T-helper 1 cell treated with Interleukin-12 subunit alpha and Interleukin-12 subunit beta and Interleukin-4 antibody, amounts not matched to agents 30 μg/mL and 1 μg/mL, for 36 hours (primary cell): ENCODE measurements around the gene IL6R.
"Not testable (repeated sequence)": the region's sequence is repeated elsewhere in the genome, so short reads cannot be mapped to it uniquely, and the experiment has no call there.

ENCODE experiments used
- H3K27ac Mint-ChIP-seq: one replicate; pipeline ENCODE4 v1.8.0; 2021; ENCODE audit warnings: mild to moderate bottlenecking, mixed read lengths
- H3K27me3 Mint-ChIP-seq: one replicate; pipeline ENCODE4 v1.8.0; 2021; ENCODE audit warnings: low read depth, mixed read lengths
- H3K36me3 Mint-ChIP-seq: one replicate; pipeline ENCODE4 v1.8.0; 2021; ENCODE audit warnings: low read depth, mixed read lengths
- H3K4me1 Mint-ChIP-seq: one replicate; pipeline ENCODE4 v1.8.0; 2021; ENCODE audit warnings: low read depth, mixed read lengths
- H3K4me3 Mint-ChIP-seq: one replicate; pipeline ENCODE4 v1.8.0; 2021; ENCODE audit warnings: mild to moderate bottlenecking, moderate library complexity, mixed read lengths
- H3K9me3 Mint-ChIP-seq: one replicate; pipeline ENCODE4 v1.8.0; 2021; ENCODE audit warnings: mixed read lengths

IL6R gene

DNA sequence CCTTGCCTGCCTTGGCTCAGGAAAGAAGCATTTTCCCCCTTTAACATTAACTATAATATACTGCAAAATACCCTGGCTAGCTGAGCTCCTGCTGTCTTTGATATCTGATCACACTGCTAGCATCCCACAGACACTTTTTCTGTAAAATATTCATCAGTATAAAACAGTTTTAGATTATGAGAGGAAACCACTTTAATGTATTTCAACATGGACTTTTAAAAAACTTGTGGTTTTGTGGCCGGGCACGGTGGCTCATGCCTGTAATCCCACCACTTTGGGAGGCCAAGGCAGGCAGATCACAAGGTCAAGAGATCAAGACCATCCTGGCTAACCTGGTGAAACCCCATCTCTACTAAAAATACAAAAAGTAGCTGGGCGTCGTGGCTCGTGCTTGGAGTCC lies 81.6 kb downstream of the IL6R start:
- not testable (repeated sequence) for H3K27ac Mint-ChIP-seq, H3K4me3 Mint-ChIP-seq, H3K9me3 Mint-ChIP-seq, H3K36me3 Mint-ChIP-seq, H3K4me1 Mint-ChIP-seq
- peaks cover 23% of the 10 kb centered on the region for H3K27me3 Mint-ChIP-seq

DNA sequence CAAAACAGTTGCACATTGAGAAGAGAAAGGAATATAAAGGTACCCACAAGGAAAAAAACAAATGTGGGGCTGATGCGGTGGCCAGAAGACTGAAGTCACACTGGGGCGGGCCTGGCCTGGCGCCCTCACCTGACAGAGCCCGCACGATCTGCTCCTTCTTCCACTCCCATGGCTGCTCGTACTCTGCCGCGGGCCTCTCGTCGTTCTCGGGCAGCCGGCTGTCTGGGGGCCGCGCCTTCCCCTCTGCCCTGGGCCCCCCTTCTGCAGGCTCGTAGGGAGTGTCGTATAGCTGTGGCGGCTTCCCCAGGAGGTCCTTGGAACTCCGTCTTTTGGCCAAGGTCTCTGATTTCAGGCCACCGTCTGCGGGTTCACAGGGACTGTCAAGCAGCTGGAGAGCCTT lies 83.8 kb downstream of the IL6R start:
- Mint-ChIP-seq H3K36me3 (no peaks in the 10 kb centered on the region), H3K27ac (no peak overlapping the region), H3K4me3 (no peak overlapping the region), H3K9me3 (no peaks in the 10 kb centered on the region), H3K27me3 (peaks cover 22% of the 10 kb centered on the region), H3K4me1 (peaks cover 13% of the 10 kb centered on the region)

- Mint-ChIP-seq H3K27ac (no peak overlapping the region), H3K4me3 (no peak overlapping the region), H3K4me1 (peaks cover 14% of the 10 kb centered on the region), H3K36me3 (no peaks in the 10 kb centered on the region), H3K9me3 (no peaks in the 10 kb centered on the region), H3K27me3 (peaks cover 22% of the 10 kb centered on the region)
These were observed 84.6 kb downstream of the IL6R start for GRCh38 chr1:154489695-154490274.

DNA sequence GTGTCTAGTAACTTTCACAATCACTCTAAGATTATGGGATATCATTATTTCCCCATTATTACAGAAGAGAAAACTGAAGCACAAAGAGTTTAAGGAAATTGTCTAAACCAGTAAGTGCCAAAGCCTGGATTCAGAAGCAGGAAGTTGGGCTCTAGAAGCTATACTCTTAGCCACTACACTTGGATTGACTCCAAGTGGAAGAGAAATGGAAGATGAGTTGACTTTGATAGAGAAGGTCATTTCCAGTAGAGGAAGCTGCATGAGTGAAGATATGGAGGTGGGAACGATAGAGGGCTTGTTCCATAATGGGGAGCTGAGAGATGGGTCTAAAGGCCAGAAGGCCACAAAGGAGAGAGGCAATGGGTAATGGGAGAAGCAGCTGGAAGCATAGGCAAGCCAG lies 85.2 kb downstream of the IL6R start:
- Mint-ChIP-seq H3K4me1 (peaks cover 14% of the 10 kb centered on the region), H3K27ac (no peak overlapping the region), H3K4me3 (no peak overlapping the region), H3K27me3 (peaks cover 22% of the 10 kb centered on the region), H3K9me3 (no peaks in the 10 kb centered on the region), H3K36me3 (no peaks in the 10 kb centered on the region)

- Mint-ChIP-seq H3K27ac (no peak overlapping the region), H3K4me1 (peaks cover 24% of the 10 kb centered on the region), H3K4me3 (no peak overlapping the region), H3K36me3 (no peaks in the 10 kb centered on the region), H3K27me3 (peaks cover 25% of the 10 kb centered on the region), H3K9me3 (no peaks in the 10 kb centered on the region)
These were observed 87.0 kb downstream of the IL6R start for GRCh38 chr1:154492115-154492514.

GRCh38 chr1:154493276-154493675 lies 88.1 kb downstream of the IL6R start:
- Mint-ChIP-seq H3K27ac (no peak overlapping the region), H3K36me3 (no peaks in the 10 kb centered on the region), H3K4me1 (peaks cover 25% of the 10 kb centered on the region), H3K27me3 (peaks cover 24% of the 10 kb centered on the region), H3K4me3 (no peak overlapping the region), H3K9me3 (no peaks in the 10 kb centered on the region)

- no peak overlapping the region for H3K27ac Mint-ChIP-seq
- peaks cover 47% of the 10 kb centered on the region for H3K27me3 Mint-ChIP-seq
These were observed 90.5 kb downstream of the IL6R start for GRCh38 chr1:154495496-154496273.

DNA sequence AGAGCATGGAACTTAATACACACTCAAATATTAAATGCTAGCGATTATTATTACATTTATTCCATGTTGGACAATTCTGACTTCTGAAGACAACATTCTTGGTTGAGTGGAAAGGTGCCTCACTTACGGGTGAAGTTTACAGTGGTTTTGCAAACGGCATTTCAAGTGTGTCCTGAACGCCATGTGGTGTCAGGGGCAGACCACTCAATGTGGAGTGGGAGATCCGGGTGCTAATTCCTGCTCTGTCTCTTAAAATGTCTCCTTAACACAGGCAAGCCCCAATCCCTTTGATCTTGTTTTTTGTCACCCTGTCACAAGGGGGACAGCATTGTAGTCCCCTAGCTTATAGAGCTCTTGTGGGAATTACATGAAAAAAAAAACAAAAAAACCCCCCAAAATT lies 91.2 kb downstream of the IL6R start:
- H3K4me3 Mint-ChIP-seq, result no peak overlapping the region
- no peak overlapping the region for H3K27ac Mint-ChIP-seq
- no peaks in the 10 kb centered on the region for H3K36me3 Mint-ChIP-seq
- H3K9me3 Mint-ChIP-seq, result no peaks in the 10 kb centered on the region
- H3K4me1 Mint-ChIP-seq, result peaks cover 28% of the 10 kb centered on the region
- H3K27me3 Mint-ChIP-seq, result peaks cover 52% of the 10 kb centered on the region

More at GRCh38 chr1:154495496-154496273, 90.5 kb downstream of the IL6R start:
- H3K9me3 Mint-ChIP-seq, result no peaks in the 10 kb centered on the region
- no peak overlapping the region for H3K4me3 Mint-ChIP-seq
- H3K36me3 Mint-ChIP-seq, result no peaks in the 10 kb centered on the region
- peaks cover 25% of the 10 kb centered on the region for H3K4me1 Mint-ChIP-seq

GRCh38 chr1:154497026-154497806 lies 92.1 kb downstream of the IL6R start:
- H3K27ac Mint-ChIP-seq, result peak overlapping the region; percentile 5
- H3K27me3 Mint-ChIP-seq, result peaks cover 47% of the 10 kb centered on the region
- no peak overlapping the region for H3K4me3 Mint-ChIP-seq
- no peaks in the 10 kb centered on the region for H3K9me3 Mint-ChIP-seq
- peaks cover 28% of the 10 kb centered on the region for H3K4me1 Mint-ChIP-seq
- H3K36me3 Mint-ChIP-seq, result no peaks in the 10 kb centered on the region

- Mint-ChIP-seq H3K4me3 (no peak overlapping the region), H3K9me3 (no peaks in the 10 kb centered on the region), H3K27me3 (peaks cover 64% of the 10 kb centered on the region), H3K4me1 (peaks cover 14% of the 10 kb centered on the region), H3K36me3 (no peaks in the 10 kb centered on the region), H3K27ac (no peak overlapping the region)
These were observed 94.3 kb downstream of the IL6R start for GRCh38 chr1:154499446-154499845.

- Mint-ChIP-seq H3K27ac (no peak overlapping the region), H3K27me3 (peaks cover 73% of the 10 kb centered on the region), H3K4me3 (no peak overlapping the region), H3K9me3 (no peaks in the 10 kb centered on the region), H3K36me3 (no peaks in the 10 kb centered on the region), H3K4me1 (peaks cover 12% of the 10 kb centered on the region)
These were observed 95.4 kb downstream of the IL6R start for GRCh38 chr1:154500533-154500932.

DNA sequence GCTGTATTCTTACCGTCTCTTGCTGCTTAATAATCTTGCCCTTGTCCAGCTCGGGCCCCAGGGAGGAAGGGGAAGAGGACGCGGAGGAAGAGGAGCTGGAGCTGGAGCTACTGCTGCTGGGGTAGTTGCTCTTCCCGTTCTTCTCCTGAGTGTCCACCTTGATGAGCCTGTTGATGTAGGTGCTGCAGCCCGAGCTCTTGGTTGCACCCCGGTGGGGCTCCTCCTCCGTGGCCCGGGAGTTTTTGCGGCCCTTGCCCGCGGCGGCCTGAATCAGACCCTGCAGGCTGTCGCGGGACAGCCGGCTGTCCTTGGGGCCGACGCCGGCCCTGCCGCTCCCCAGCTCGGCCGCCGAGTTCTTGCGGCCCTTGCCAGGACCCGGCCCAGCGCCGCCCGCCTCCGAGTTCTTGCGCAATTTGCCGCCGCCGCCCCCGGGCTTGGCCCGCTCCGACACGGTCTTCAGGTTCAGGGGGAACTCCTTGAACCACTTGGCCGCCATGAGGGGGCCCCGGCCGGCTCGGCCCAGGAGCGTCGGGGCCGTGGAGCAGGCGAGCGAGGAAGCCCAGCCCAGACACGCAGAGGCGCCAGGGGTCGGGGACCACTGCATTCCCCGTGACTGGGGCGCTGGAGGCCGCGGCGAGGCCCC lies 96.4 kb downstream of the IL6R start:
- Mint-ChIP-seq H3K27ac (no peak overlapping the region), H3K4me3 (no peak overlapping the region), H3K4me1 (peaks cover 7% of the 10 kb centered on the region), H3K9me3 (no peaks in the 10 kb centered on the region), H3K36me3 (no peaks in the 10 kb centered on the region), H3K27me3 (peaks cover 78% of the 10 kb centered on the region)

DNA sequence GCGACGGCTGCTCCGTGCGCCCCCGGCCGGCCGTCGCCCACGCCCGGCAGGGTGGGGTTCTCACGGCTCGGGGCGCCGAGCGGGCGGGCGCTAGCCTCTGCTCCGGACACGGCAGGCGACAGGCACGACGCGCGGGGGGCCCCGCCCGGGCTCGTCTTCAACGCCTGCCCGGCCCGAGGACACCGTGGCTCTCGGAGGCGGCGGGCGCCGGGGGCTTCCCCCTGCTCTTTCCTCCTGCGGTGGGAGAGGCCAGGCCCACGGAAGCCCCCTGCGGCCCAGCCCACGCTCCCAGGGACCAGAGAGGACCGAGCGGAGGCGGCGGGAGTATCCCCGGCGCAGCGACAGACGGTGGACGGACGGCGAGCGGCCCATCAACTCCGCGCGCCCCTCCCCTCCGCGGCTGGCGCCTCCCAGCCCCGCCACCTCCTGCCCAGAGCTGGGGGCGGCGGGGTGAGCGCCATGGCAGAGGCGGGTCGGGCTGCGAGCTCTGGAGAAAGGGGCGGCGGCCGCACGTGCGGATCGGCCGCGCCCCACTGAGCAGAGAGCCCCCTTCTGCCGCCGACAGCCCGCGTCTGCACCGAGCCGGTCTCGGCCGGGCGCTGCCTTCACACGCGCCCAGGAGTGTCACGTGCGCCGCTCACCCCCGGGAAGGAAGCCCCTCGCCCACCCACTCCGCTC lies 97.1 kb downstream of the IL6R start, which contains the start of the genes SHE and TDRD10:
Gene SHE (minus strand): TSS at position 347 of the 678 bp plus-strand sequence. CDS start 386 bp downstream, outside the sequence.
Gene TDRD10 (plus strand): TSS at position 154 of the 678 bp plus-strand sequence. CDS start 4,685 bp downstream, outside the sequence.
- H3K9me3 Mint-ChIP-seq, result no peaks in the 10 kb centered on the region
- H3K36me3 Mint-ChIP-seq, result no peaks in the 10 kb centered on the region
- H3K4me3 Mint-ChIP-seq, result peak within 1 kb of the TSS; percentile 37
- no peak within 1 kb of the TSS for H3K27ac Mint-ChIP-seq
- H3K4me1 Mint-ChIP-seq, result peaks cover 4% of the 10 kb centered on the region
- peaks cover 76% of the 10 kb centered on the region for H3K27me3 Mint-ChIP-seq

- Mint-ChIP-seq H3K27ac (no peak overlapping the region), H3K9me3 (no peaks in the 10 kb centered on the region), H3K36me3 (no peaks in the 10 kb centered on the region), H3K4me1 (peaks cover 3% of the 10 kb centered on the region), H3K27me3 (peaks cover 81% of the 10 kb centered on the region), H3K4me3 (peak overlapping the region; percentile 37)
These were observed 97.6 kb downstream of the IL6R start for GRCh38 chr1:154502744-154503115.
